ENCODE results near the gene SMIM11. TPM values are rescaled to one million over a fixed set of nuclear protein-coding genes. Genes with fewer than 3 reads are reported as not detected.
A peak's percentile ranks its signal among the peaks of the same experiment; 100 is the strongest.
"Not testable (repeated sequence)": the region's sequence is repeated elsewhere in the genome, so short reads cannot be mapped to it uniquely, and the experiment has no call there.

The SMIM11 gene
- 1 to 10 TPM in 2 of 4 donors, not detected in 2; 4.2 to 9.3 TPM for polyA plus RNA-seq
- long read RNA-seq, donor 1, transcript SMIM11A-201 (4 exons, 850 nt) = major isoform, 5 of 8 reads
- long read RNA-seq, donor 1, partial matches to known transcripts = 0 of 8 reads
- long read RNA-seq, donor 1, other reads (novel, unspliced or antisense) = 0 of 8 reads
- long read RNA-seq, donor 2 = 0 reads
- long read RNA-seq, donor 3, partial matches to known transcripts = 12 of 14 reads
- long read RNA-seq, donor 3, other reads (novel, unspliced or antisense) = 0 of 14 reads
- long read RNA-seq, donor 4, partial matches to known transcripts = 0 of 1 reads
- long read RNA-seq, donor 4, other reads (novel, unspliced or antisense) = 0 of 1 reads
- long read RNA-seq, donor 5 = 0 reads
- long read RNA-seq, donor 6, transcript SMIM11A-201 (4 exons, 850 nt) = major isoform, 7 of 16 reads
- long read RNA-seq, donor 6, partial matches to known transcripts = 6 of 16 reads
- long read RNA-seq, donor 6, other reads (novel, unspliced or antisense) = 0 of 16 reads
- long read RNA-seq, donor 7, partial matches to known transcripts = 5 of 10 reads
- long read RNA-seq, donor 7, other reads (novel, unspliced or antisense) = 0 of 10 reads
- long read RNA-seq, donor 8, partial matches to known transcripts = 0 of 1 reads
- long read RNA-seq, donor 8, other reads (novel, unspliced or antisense) = 0 of 1 reads
- long read RNA-seq, donor 9, partial matches to known transcripts = 0 of 2 reads
- long read RNA-seq, donor 9, other reads (novel, unspliced or antisense) = 0 of 2 reads
- long read RNA-seq, donor 10, transcript SMIM11A-201 (4 exons, 850 nt) = major isoform, 6 of 15 reads
- long read RNA-seq, donor 10, partial matches to known transcripts = 6 of 15 reads
- long read RNA-seq, donor 10, other reads (novel, unspliced or antisense) = 0 of 15 reads

GRCh38 chr21:34374940-34375618, at the start of gene SMIM11:
TSS of gene SMIM11 (plus strand) at chr21:34375507. CDS start at chr21:34379505, 3,998 bp downstream.
- not testable (repeated sequence) for H3K27me3 ChIP-seq (ENCODE audit: control insufficient read depth in 3 of 3, insufficient read depth in 3 of 3, low read length in 3 of 3); H3K4me3 ChIP-seq (ENCODE audit: low read depth in 1 of 3, low read length in 3 of 3); H3K36me3 ChIP-seq (ENCODE audit: control insufficient read depth in 3 of 3, insufficient read depth in 2 of 3, low read depth in 1 of 3, low read length in 3 of 3); H3K9me3 ChIP-seq (ENCODE audit: control insufficient read depth in 2 of 2, insufficient read depth in 1 of 2, low read depth in 1 of 2, low read length in 1 of 2); H3K27ac ChIP-seq (ENCODE audit: low read depth in 1 of 3, low read length in 2 of 3); H3K4me1 ChIP-seq (ENCODE audit: control insufficient read depth in 3 of 3, insufficient read depth in 2 of 3, low read depth in 1 of 3, low read length in 2 of 3); FAIRE-seq; DNase-seq
- WGBS, 3 donors = no CpG with 5 or more reads among the region's 49 CpGs

- Histone ChIP-seq H3K27ac (ENCODE audit: low read depth in 1 of 3, low read length in 2 of 3) (no peak overlapping the region), H3K4me1 (ENCODE audit: control insufficient read depth in 3 of 3, insufficient read depth in 2 of 3, low read depth in 1 of 3, low read length in 2 of 3) (no peaks in the 10 kb centered on the region), H3K9me3 (ENCODE audit: control insufficient read depth in 2 of 2, insufficient read depth in 1 of 2, low read depth in 1 of 2, low read length in 1 of 2) (peaks cover 0 to 12% of the 10 kb centered on the region in 2 donors), H3K36me3 (ENCODE audit: control insufficient read depth in 3 of 3, insufficient read depth in 2 of 3, low read depth in 1 of 3, low read length in 3 of 3) (no peaks in the 10 kb centered on the region), H3K4me3 (ENCODE audit: low read depth in 1 of 3, low read length in 3 of 3) (no peak overlapping the region), H3K27me3 (ENCODE audit: control insufficient read depth in 3 of 3, insufficient read depth in 3 of 3, low read length in 3 of 3) (peaks cover 0 to 3% (median 2%) of the 10 kb centered on the region in 3 donors)
- 92 to 96% (median 92%) methylated on average over 8 of the region's 8 CpGs for WGBS, 3 donors
- FAIRE-seq = no peak
- DNase-seq = no peak
Observed at GRCh38 chr21:34330055-34330454, 45.3 kb upstream of the SMIM11 start.

GRCh38 chr21:34331726-34332125, 43.6 kb upstream of the SMIM11 start:
- Histone ChIP-seq H3K4me3 (ENCODE audit: low read depth in 1 of 3, low read length in 3 of 3) (no peak overlapping the region), H3K4me1 (ENCODE audit: control insufficient read depth in 3 of 3, insufficient read depth in 2 of 3, low read depth in 1 of 3, low read length in 2 of 3) (peaks cover 0 to 4% (median 0%) of the 10 kb centered on the region in 3 donors), H3K27ac (ENCODE audit: low read depth in 1 of 3, low read length in 2 of 3) (no peak overlapping the region), H3K9me3 (ENCODE audit: control insufficient read depth in 2 of 2, insufficient read depth in 1 of 2, low read depth in 1 of 2, low read length in 1 of 2) (peaks cover 0 to 12% of the 10 kb centered on the region in 2 donors), H3K36me3 (ENCODE audit: control insufficient read depth in 3 of 3, insufficient read depth in 2 of 3, low read depth in 1 of 3, low read length in 3 of 3) (no peaks in the 10 kb centered on the region), H3K27me3 (ENCODE audit: control insufficient read depth in 3 of 3, insufficient read depth in 3 of 3, low read length in 3 of 3) (peaks cover 0 to 3% (median 2%) of the 10 kb centered on the region in 3 donors)
- DNase-seq (no peak), FAIRE-seq (no peak)
- 70 to 82% (median 76%) methylated on average over 5 of the region's 5 CpGs for WGBS, 3 donors

GRCh38 chr21:34332347-34332746, 43.0 kb upstream of the SMIM11 start:
- Histone ChIP-seq H3K4me1 (ENCODE audit: control insufficient read depth in 3 of 3, insufficient read depth in 2 of 3, low read depth in 1 of 3, low read length in 2 of 3) (peaks cover 0 to 10% (median 0%) of the 10 kb centered on the region in 3 donors), H3K27me3 (ENCODE audit: control insufficient read depth in 3 of 3, insufficient read depth in 3 of 3, low read length in 3 of 3) (peaks cover 0 to 3% (median 2%) of the 10 kb centered on the region in 3 donors), H3K4me3 (ENCODE audit: low read depth in 1 of 3, low read length in 3 of 3) (no peak overlapping the region), H3K27ac (ENCODE audit: low read depth in 1 of 3, low read length in 2 of 3) (no peak overlapping the region), H3K9me3 (ENCODE audit: control insufficient read depth in 2 of 2, insufficient read depth in 1 of 2, low read depth in 1 of 2, low read length in 1 of 2) (peaks cover 0 to 12% of the 10 kb centered on the region in 2 donors), H3K36me3 (ENCODE audit: control insufficient read depth in 3 of 3, insufficient read depth in 2 of 3, low read depth in 1 of 3, low read length in 3 of 3) (no peaks in the 10 kb centered on the region)
- no peak for FAIRE-seq
- peak in 1 of 2 donors; percentile 31 for DNase-seq
- WGBS, 3 donors = 89 to 93% (median 91%) methylated on average over 6 of the region's 6 CpGs

- WGBS, 3 donors = 89 to 91% (median 90%) methylated on average over 13 of the region's 13 CpGs
- Histone ChIP-seq H3K9me3 (ENCODE audit: control insufficient read depth in 2 of 2, insufficient read depth in 1 of 2, low read depth in 1 of 2, low read length in 1 of 2) (peaks cover 0 to 12% of the 10 kb centered on the region in 2 donors), H3K27me3 (ENCODE audit: control insufficient read depth in 3 of 3, insufficient read depth in 3 of 3, low read length in 3 of 3) (peaks cover 0 to 2% (median 0%) of the 10 kb centered on the region in 3 donors), H3K4me1 (ENCODE audit: control insufficient read depth in 3 of 3, insufficient read depth in 2 of 3, low read depth in 1 of 3, low read length in 2 of 3) (peaks cover 0 to 10% (median 0%) of the 10 kb centered on the region in 3 donors), H3K27ac (ENCODE audit: low read depth in 1 of 3, low read length in 2 of 3) (no peak overlapping the region), H3K4me3 (ENCODE audit: low read depth in 1 of 3, low read length in 3 of 3) (no peak overlapping the region), H3K36me3 (ENCODE audit: control insufficient read depth in 3 of 3, insufficient read depth in 2 of 3, low read depth in 1 of 3, low read length in 3 of 3) (no peaks in the 10 kb centered on the region)
- FAIRE-seq (no peak), DNase-seq (no peak)
Observed at GRCh38 chr21:34333121-34333739, 42.1 kb upstream of the SMIM11 start.

GRCh38 chr21:34335316-34335715, 40.0 kb upstream of the SMIM11 start:
- WGBS, 3 donors = 79 to 86% (median 80%) methylated on average over 6 of the region's 6 CpGs

GRCh38 chr21:34336245-34336644, 39.1 kb upstream of the SMIM11 start:
- FAIRE-seq = no peak
- WGBS, 3 donors = 35 to 66% (median 52%) methylated on average over 5 of the region's 5 CpGs

More at GRCh38 chr21:34335316-34335715, 40.0 kb upstream of the SMIM11 start:
- Histone ChIP-seq H3K4me3 (ENCODE audit: low read depth in 1 of 3, low read length in 3 of 3) (no peak overlapping the region), H3K4me1 (ENCODE audit: control insufficient read depth in 3 of 3, insufficient read depth in 2 of 3, low read depth in 1 of 3, low read length in 2 of 3) (peaks cover 0 to 10% (median 0%) of the 10 kb centered on the region in 3 donors), H3K36me3 (ENCODE audit: control insufficient read depth in 3 of 3, insufficient read depth in 2 of 3, low read depth in 1 of 3, low read length in 3 of 3) (no peaks in the 10 kb centered on the region), H3K27ac (ENCODE audit: low read depth in 1 of 3, low read length in 2 of 3) (no peak overlapping the region), H3K27me3 (ENCODE audit: control insufficient read depth in 3 of 3, insufficient read depth in 3 of 3, low read length in 3 of 3) (peaks cover 0 to 2% (median 0%) of the 10 kb centered on the region in 3 donors), H3K9me3 (ENCODE audit: control insufficient read depth in 2 of 2, insufficient read depth in 1 of 2, low read depth in 1 of 2, low read length in 1 of 2) (no peaks in the 10 kb centered on the region)
- DNase-seq = no peak
- FAIRE-seq = no peak

More at GRCh38 chr21:34336245-34336644, 39.1 kb upstream of the SMIM11 start:
- H3K27me3 ChIP-seq (ENCODE audit: control insufficient read depth in 3 of 3, insufficient read depth in 3 of 3, low read length in 3 of 3) = no peaks in the 10 kb centered on the region
- no peaks in the 10 kb centered on the region for H3K36me3 ChIP-seq (ENCODE audit: control insufficient read depth in 3 of 3, insufficient read depth in 2 of 3, low read depth in 1 of 3, low read length in 3 of 3)
- H3K4me1 ChIP-seq (ENCODE audit: control insufficient read depth in 3 of 3, insufficient read depth in 2 of 3, low read depth in 1 of 3, low read length in 2 of 3) = peaks cover 0 to 10% (median 0%) of the 10 kb centered on the region in 3 donors
- no peak overlapping the region for H3K4me3 ChIP-seq (ENCODE audit: low read depth in 1 of 3, low read length in 3 of 3)
- H3K27ac ChIP-seq (ENCODE audit: low read depth in 1 of 3, low read length in 2 of 3) = peak overlapping the region in 1 of 3 donors; percentile 41
- H3K9me3 ChIP-seq (ENCODE audit: control insufficient read depth in 2 of 2, insufficient read depth in 1 of 2, low read depth in 1 of 2, low read length in 1 of 2) = no peaks in the 10 kb centered on the region
- DNase-seq = no peak

All from small intestine (tissue), 16 donors.